Upper lobe of left lung (tissue), 6 donors: ENCODE results near the gene MYO1C. TPM values are rescaled to one million over a fixed set of nuclear protein-coding genes. Genes with fewer than 3 reads are reported as not detected.
"Not testable (repeated sequence)": the region's sequence is repeated elsewhere in the genome, so short reads cannot be mapped to it uniquely, and the experiment has no call there.

Source experiments
- ATAC-seq, 2 donors: fragments of 200-7000 bp; cut with Tn5 transposase; one replicate each; pipeline ENCODE4 v1.9.1; 2022; ENCODE audit warnings: mild to moderate bottlenecking in 2 of 2, moderate library complexity in 2 of 2; ENCODE audit not compliant: low FRiP score in 2 of 2
- DNase-seq, 2 donors: peaks; one replicate each; pipeline ENCODE4 v3.0.0-alpha.2; 2019 to 2020
- H3K27ac ChIP-seq, 4 donors: fragments of 200-600 bp; sonication (generic); one replicate each; pipeline ENCODE4 v1.5.1; 2016 to 2019
- H3K27me3 ChIP-seq, 4 donors: fragments of 200-600 bp; sonication (generic); one replicate each; pipeline ENCODE4 v1.5.1; 2017 to 2019
- H3K36me3 ChIP-seq, 4 donors: fragments of 200-600 bp; sonication (generic); one replicate each; pipeline ENCODE4 v1.5.1; 2016 to 2019
- H3K4me1 ChIP-seq, 4 donors: fragments of 200-600 bp; sonication (generic); one replicate each; pipeline ENCODE4 v1.5.1; 2018 to 2019
- H3K4me3 ChIP-seq, 4 donors: fragments of 200-600 bp; sonication (generic); one replicate each; pipeline ENCODE4 v1.5.1; 2017 to 2019; ENCODE audit warnings: mild to moderate bottlenecking in 2 of 4, moderate library complexity in 1 of 4
- H3K9me3 ChIP-seq, 4 donors: fragments of 200-600 bp; sonication (generic); one replicate each; pipeline ENCODE4 v1.5.1; 2018 to 2019
- CTCF ChIP-seq, 6 experiments: fragments of 450-650 bp in 4 of 6; fragments of 200-600 bp in 2 of 6; sonication (generic) in 2 of 6; IDR thresholded peaks; one replicate each; pipeline ENCODE4 v1.5.1; 2016 to 2019; ENCODE audit warnings: antibody characterized with exemption in 6 of 6
- EP300 ChIP-seq, 4 donors: sonication (generic); formaldehyde crosslinking; IDR thresholded peaks; one replicate each; pipeline ENCODE4 v1.5.1; 2017; ENCODE audit warnings: antibody characterized with exemption in 4 of 4, control low read depth in 2 of 4
- POLR2A ChIP-seq, 4 donors: fragments of 450-650 bp; IDR thresholded peaks; one replicate each; pipeline ENCODE4 v1.5.1; 2016 to 2017; ENCODE audit warnings: antibody characterized with exemption in 4 of 4, mild to moderate bottlenecking in 2 of 4
- POLR2AphosphoS5 ChIP-seq, 2 donors: sonication (generic); formaldehyde crosslinking; IDR thresholded peaks; one replicate each; pipeline ENCODE4 v1.5.1; 2017; ENCODE audit warnings: antibody characterized with exemption in 2 of 2
- WGBS, 2 donors: methylation state at CpG; one replicate each; pipeline ENCODE4 v1.1.5; 2017 to 2018; 5-methylcytosine and 5-hydroxymethylcytosine counted together
- total RNA-seq, 6 donors: library from RNA; depleted of rRNA in 4 of 6; stranded (reverse); fragments of >200 nt in 4 of 6; gene quantifications; one replicate each; pipeline versions ENCODE4 v1.1.0 to v1.2.1, GENCODE V29; 2016 to 2021
- donor health status: DM: no; HTN: no; CAD: no; lungs with moderate emphysema.
- donor health status: DM: no; HTN: yes; CAD: no; lungs with severe emphysema.

Gene MYO1C
- total RNA-seq, 6 donors from 2014 or later: 186 to 358 (median 266) TPM

GRCh38 chr17:1535737-1536136, 43.3 kb upstream of the MYO1C start:
- WGBS, 2 donors: 83 to 87% methylated on average over 4 of the region's 4 CpGs
- TF ChIP-seq POLR2A (IDR thresholded peaks at IDR 0.05): no peak
- no peaks in the 10 kb centered on the region for H3K27me3 ChIP-seq
- no peak for DNase-seq
- no peak overlapping the region for H3K27ac ChIP-seq
- peaks cover 39 to 94% (median 80%) of the 10 kb centered on the region in 4 donors for H3K36me3 ChIP-seq
- H3K9me3 ChIP-seq: no peaks in the 10 kb centered on the region
- H3K4me1 ChIP-seq: no peaks in the 10 kb centered on the region
- no peak for ATAC-seq
- no peak overlapping the region for H3K4me3 ChIP-seq

GRCh38 chr17:1533661-1534325, 41.3 kb upstream of the MYO1C start:
- WGBS, 2 donors: 92% methylated on average over 24 of the region's 24 CpGs
- no peak for DNase-seq
- Histone ChIP-seq H3K9me3 (no peaks in the 10 kb centered on the region), H3K4me3 (no peak overlapping the region), H3K27me3 (no peaks in the 10 kb centered on the region), H3K27ac (no peak overlapping the region), H3K4me1 (peaks cover 0 to 6% (median 0%) of the 10 kb centered on the region in 4 donors), H3K36me3 (peaks cover 28 to 94% (median 73%) of the 10 kb centered on the region in 4 donors)
- ATAC-seq: no peak
- TF ChIP-seq POLR2AphosphoS5 (IDR thresholded peaks at IDR 0.05) (no peak), EP300 (IDR thresholded peaks at IDR 0.05) (no peak), POLR2A (IDR thresholded peaks at IDR 0.05) (no peak), CTCF (IDR thresholded peaks at IDR 0.05) (no peak)

GRCh38 chr17:1532836-1533602, 40.5 kb upstream of the MYO1C start:
- DNase-seq (no peak), ATAC-seq (peak; percentile 44 to 66)
- Histone ChIP-seq H3K27ac (no peak overlapping the region), H3K4me1 (peaks cover 0 to 6% (median 0%) of the 10 kb centered on the region in 4 donors), H3K9me3 (no peaks in the 10 kb centered on the region), H3K27me3 (no peaks in the 10 kb centered on the region), H3K4me3 (no peak overlapping the region), H3K36me3 (peaks cover 28 to 93% (median 70%) of the 10 kb centered on the region in 4 donors)
- TF ChIP-seq POLR2AphosphoS5 (IDR thresholded peaks at IDR 0.05) (no peak), CTCF (IDR thresholded peaks at IDR 0.05) (peak in 4 of 6 experiments; percentile 11 to 33 (median 14))
- WGBS, 2 donors: 67 to 82% methylated on average over 3 to 10 of the region's 10 CpGs

GRCh38 chr17:1529863-1530262, 37.4 kb upstream of the MYO1C start:
- TF ChIP-seq CTCF (IDR thresholded peaks at IDR 0.05): no peak
- Histone ChIP-seq H3K27ac (no peak overlapping the region), H3K27me3 (no peaks in the 10 kb centered on the region), H3K4me1 (peaks cover 0 to 6% (median 0%) of the 10 kb centered on the region in 4 donors), H3K36me3 (peaks cover 16 to 97% (median 69%) of the 10 kb centered on the region in 4 donors), H3K4me3 (no peak overlapping the region), H3K9me3 (no peaks in the 10 kb centered on the region)
- 38 to 44% methylated on average over 2 of the region's 2 CpGs for WGBS, 2 donors
- ATAC-seq (no peak), DNase-seq (no peak)

GRCh38 chr17:1526876-1527275, 34.4 kb upstream of the MYO1C start:
- 66 to 85% methylated on average over 4 of the region's 4 CpGs for WGBS, 2 donors
- DNase-seq, H3K4me1 ChIP-seq, H3K27ac ChIP-seq, H3K4me3 ChIP-seq, ATAC-seq, H3K27me3 ChIP-seq, H3K9me3 ChIP-seq: not testable (repeated sequence)
- H3K36me3 ChIP-seq: peaks cover 7 to 89% (median 56%) of the 10 kb centered on the region in 4 donors
